ENCODE results near the gene GTF3C1. TPM values are rescaled to one million over a fixed set of nuclear protein-coding genes. Genes with fewer than 3 reads are reported as not detected.

GTF3C1 gene
- total and polyA plus RNA-seq, 2 of the 13 experiments (the other 11 are each of a cell fraction or from before 2014, with no cell fraction given): 29.2 to 72.7 TPM

- in situ Hi-C loops (cut with HindIII; ENCODE audit: extremely low pct_ligation_motif_present, low pct_unique_long_range_greater_than_20kb) (no loop called here), intact Hi-C loops (cut with micrococcal nuclease; ENCODE audit: unreplicated experiment) (no loop called here)
- DNase-seq (ENCODE audit: low spot score) (no peak), FAIRE-seq (no peak), ATAC-seq (no peak)
- Histone ChIP-seq H3K4me3 (replicated peaks in 1 of 3; ENCODE audit: insufficient read depth in 1 of 3, low read depth in 2 of 3, low read length in 3 of 3) (no peak overlapping the region), H3K4me1 (ENCODE audit: insufficient read depth, low read length) (peaks cover 23% of the 10 kb centered on the region), H4K20me1 (ENCODE audit: insufficient read depth, low read length) (peaks cover 13% of the 10 kb centered on the region), H3K4me2 (ENCODE audit: low read depth, low read length) (no peak overlapping the region), H3K79me2 (ENCODE audit: insufficient read depth, low read length) (peaks cover 26% of the 10 kb centered on the region), H3K27ac (ENCODE audit: extremely low read length, insufficient read depth, low read length) (no peak overlapping the region), H2AFZ (ENCODE audit: low read length) (no peak overlapping the region), H3K27me3 (ENCODE audit: control insufficient read depth in 1 of 2, insufficient read depth in 2 of 2, low read length in 2 of 2) (no peaks in the 10 kb centered on the region; a peak in 1 of 5 replicates), H3K9me3 (ENCODE audit: low read length) (no peaks in the 10 kb centered on the region), H3K36me3 (replicated peaks in 1 of 2; ENCODE audit: control insufficient read depth in 1 of 2, insufficient read depth in 2 of 2, low read length in 2 of 2) (peaks cover 42 to 63% of the 10 kb centered on the region in 2 experiments), H3K9ac (ENCODE audit: insufficient read depth, low read depth, low read length) (no peak overlapping the region)
- ChIA-PET CTCF (ENCODE audit: low intra/inter-chr PET ratio, low total read pairs) (no interaction called here), POLR2A (no interaction called here)
- TF ChIP-seq ESRRA (CRISPR knock-in tag; IDR thresholded peaks at IDR 0.05; ENCODE audit: low read depth) (no peak), GFI1 (CRISPR knock-in tag; IDR thresholded peaks at IDR 0.05; ENCODE audit: borderline replicate concordance) (no peak)
- no TSS peak for BruUV-seq (replicated peaks)
- WGBS (ENCODE audit: low lambda C conversion rate): 97% methylated on average over 4 of the region's 4 CpGs
These were observed 5.0 kb downstream of the GTF3C1 start for GRCh38 chr16:27544671-27545070.

GRCh38 chr16:27543801-27544200 lies 5.9 kb downstream of the GTF3C1 start:
- DNase-seq (ENCODE audit: low spot score): no peak
- peaks cover 20% of the 10 kb centered on the region for H3K79me2 ChIP-seq (ENCODE audit: insufficient read depth, low read length)
- no TSS peak for BruUV-seq (replicated peaks)
- H3K36me3 ChIP-seq (replicated peaks in 1 of 2; ENCODE audit: control insufficient read depth in 1 of 2, insufficient read depth in 2 of 2, low read length in 2 of 2): peaks cover 48 to 72% of the 10 kb centered on the region in 2 experiments
- 94% methylated on average over 3 of the region's 3 CpGs for WGBS (ENCODE audit: low lambda C conversion rate)
- H3K9me3 ChIP-seq (ENCODE audit: low read length): no peaks in the 10 kb centered on the region
- H2AFZ ChIP-seq (ENCODE audit: low read length): no peak overlapping the region
- H3K4me2 ChIP-seq (ENCODE audit: low read depth, low read length): no peak overlapping the region
- H4K20me1 ChIP-seq (ENCODE audit: insufficient read depth, low read length): peaks cover 13% of the 10 kb centered on the region
- TF ChIP-seq ATF5 (CRISPR knock-in tag; IDR thresholded peaks at IDR 0.05; ENCODE audit: low read depth): no peak
- no peak for TF ChIP-seq ZMYM3 (CRISPR knock-in tag; IDR thresholded peaks at IDR 0.05)
- TF ChIP-seq KLF11 (CRISPR knock-in tag; IDR thresholded peaks at IDR 0.05): no peak
- no peak for TF ChIP-seq SOX6 (IDR thresholded peaks at IDR 0.05)
- TF ChIP-seq SOX6 (CRISPR knock-in tag; IDR thresholded peaks at IDR 0.05): no peak
- TF ChIP-seq RFX5 (IDR thresholded peaks at IDR 0.05; ENCODE audit: low read depth, low read length): no peak
- TF ChIP-seq, protein P1, sequence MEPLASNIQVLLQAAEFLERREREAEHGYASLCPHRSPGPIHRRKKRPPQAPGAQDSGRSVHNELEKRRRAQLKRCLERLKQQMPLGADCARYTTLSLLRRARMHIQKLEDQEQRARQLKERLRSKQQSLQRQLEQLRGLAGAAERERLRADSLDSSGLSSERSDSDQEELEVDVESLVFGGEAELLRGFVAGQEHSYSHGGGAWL (CRISPR knock-in tag; IDR thresholded peaks at IDR 0.05): no peak
- no peak for TF ChIP-seq ZNF607 (CRISPR knock-in tag; IDR thresholded peaks at IDR 0.05; ENCODE audit: borderline replicate concordance)
- TF ChIP-seq NR2C2 (CRISPR knock-in tag; IDR thresholded peaks at IDR 0.05; ENCODE audit: borderline replicate concordance): no peak
- no peak for TF ChIP-seq ELF3 (CRISPR knock-in tag; IDR thresholded peaks at IDR 0.05)
- TF ChIP-seq ZBTB7B (CRISPR knock-in tag; IDR thresholded peaks at IDR 0.05): no peak
- no peak for TF ChIP-seq RNF2 (conservative IDR thresholded peaks at IDR 0.05; ENCODE audit: low read depth)
- no peak for TF ChIP-seq PHF20 (CRISPR knock-in tag; IDR thresholded peaks at IDR 0.05)
- no peak for TF ChIP-seq ZNF572 (CRISPR knock-in tag; IDR thresholded peaks at IDR 0.05)
- no peak for TF ChIP-seq MAFK (conservative IDR thresholded peaks at IDR 0.05 in 1 of 2, IDR thresholded peaks at IDR 0.05 in 1 of 2; ENCODE audit: low read length in 2 of 2)
- no peak for TF ChIP-seq TGIF2 (CRISPR knock-in tag; IDR thresholded peaks at IDR 0.05)
- no peak for TF ChIP-seq RFXANK (CRISPR knock-in tag; IDR thresholded peaks at IDR 0.05)
- ATAC-seq: no peak
- no peak overlapping the region for H3K4me3 ChIP-seq (replicated peaks in 1 of 3; ENCODE audit: insufficient read depth in 1 of 3, low read depth in 2 of 3, low read length in 3 of 3)
- ChIA-PET CTCF (ENCODE audit: low intra/inter-chr PET ratio, low total read pairs) (no interaction called here), POLR2A (no interaction called here)
- in situ Hi-C loops (cut with HindIII; ENCODE audit: extremely low pct_ligation_motif_present, low pct_unique_long_range_greater_than_20kb): no loop called here
- no peak overlapping the region for H3K27ac ChIP-seq (ENCODE audit: extremely low read length, insufficient read depth, low read length)
- H3K4me1 ChIP-seq (ENCODE audit: insufficient read depth, low read length): peaks cover 22% of the 10 kb centered on the region
- H3K9ac ChIP-seq (ENCODE audit: insufficient read depth, low read depth, low read length): no peak overlapping the region
- intact Hi-C loops (cut with micrococcal nuclease; ENCODE audit: unreplicated experiment): no loop called here
- FAIRE-seq: no peak
- H3K27me3 ChIP-seq (ENCODE audit: control insufficient read depth in 1 of 2, insufficient read depth in 2 of 2, low read length in 2 of 2): no peaks in the 10 kb centered on the region; a peak in 1 of 5 replicates

All from HepG2 (cell line).